SK-N-SH (cell line): ENCODE measurements around the gene NOD2.

Experiments
- EZH2phosphoT487 ChIP-seq: fragments of 200-600 bp; sonication (generic); IDR thresholded peaks from 2 replicates; pipeline ENCODE4 v1.6.1; 2017; ENCODE audit warnings: low read depth, mixed run types, mild to moderate bottlenecking, antibody characterized with exemption, moderate library complexity, borderline replicate concordance
- FOSL2 ChIP-seq: IDR thresholded peaks from 2 replicates; pipeline ENCODE4 v1.4.0; 2012; ENCODE audit warnings: low read depth, mild to moderate bottlenecking, moderate library complexity, borderline replicate concordance
- RAD21 ChIP-seq: IDR thresholded peaks from 2 replicates; pipeline ENCODE4 v1.6.1; 2012; ENCODE audit warnings: mild to moderate bottlenecking, low read length
- RFX5 ChIP-seq: IDR thresholded peaks from 2 replicates; pipeline ENCODE4 v1.6.1; 2012; ENCODE audit warnings: mild to moderate bottlenecking, improper control_type of control experiment, low read length
- SIN3A ChIP-seq: IDR thresholded peaks from 2 replicates; pipeline ENCODE4 v1.6.1; 2012; ENCODE audit warnings: low read depth, mild to moderate bottlenecking, low read length, moderate library complexity, borderline replicate concordance
- TF ChIP-seq, protein P1 (sequence below): IDR thresholded peaks from 2 replicates; pipeline ENCODE4 v1.4.0; 2012; ENCODE audit warnings: low read depth

DNA sequence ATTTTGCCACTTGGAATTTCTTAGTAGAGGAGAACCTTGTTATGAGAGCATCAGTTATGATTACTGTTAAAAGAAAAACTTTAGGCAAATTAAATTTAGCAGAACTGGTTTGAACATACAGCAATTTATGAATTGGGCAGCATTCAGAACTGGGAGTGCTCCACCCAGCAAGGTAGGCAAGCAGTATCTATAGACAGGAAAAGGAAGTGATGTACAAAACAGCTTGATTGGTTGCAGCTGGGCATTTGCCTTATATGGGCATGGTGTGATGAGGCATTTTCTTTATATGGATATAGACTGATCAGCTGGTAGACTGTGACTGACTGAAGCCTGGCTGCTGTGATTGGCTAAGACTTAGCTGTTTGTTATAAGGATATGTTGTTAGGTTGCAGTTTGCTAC, 30.9 kb downstream of the NOD2 start:
- TF ChIP-seq RFX5 (no peak), EZH2phosphoT487 (no peak), RAD21 (no peak), SIN3A (no peak), FOSL2 (no peak)
- TF ChIP-seq, protein P1, sequence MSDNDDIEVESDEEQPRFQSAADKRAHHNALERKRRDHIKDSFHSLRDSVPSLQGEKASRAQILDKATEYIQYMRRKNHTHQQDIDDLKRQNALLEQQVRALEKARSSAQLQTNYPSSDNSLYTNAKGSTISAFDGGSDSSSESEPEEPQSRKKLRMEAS: no peak
